ENCODE results near the gene MAPK9.
"Not testable (repeated sequence)": the region's sequence is repeated elsewhere in the genome, so short reads cannot be mapped to it uniquely, and the experiment has no call there.

Gene MAPK9

GRCh38 chr5:180213657-180214207, 78.2 kb downstream of the MAPK9 start:
- Histone ChIP-seq H3K36me3 (ENCODE audit: control insufficient read depth, insufficient read depth, low read length) (no peaks in the 10 kb centered on the region), H3K4me3 (replicated peaks; ENCODE audit: low read depth, low read length) (no peak overlapping the region), H3K27me3 (replicated peaks; ENCODE audit: control insufficient read depth, insufficient read depth, low read length) (no peaks in the 10 kb centered on the region)
- no peak for DNase-seq (ENCODE audit: extremely low read depth, insufficient read length)
- TF ChIP-seq CTCF (IDR thresholded peaks at IDR 0.05; ENCODE audit: insufficient read depth, low read length, poor library complexity, severe bottlenecking): no peak

GRCh38 chr5:180213256-180213600, 78.7 kb downstream of the MAPK9 start:
- TF ChIP-seq CTCF (IDR thresholded peaks at IDR 0.05; ENCODE audit: insufficient read depth, low read length, poor library complexity, severe bottlenecking): no peak
- Histone ChIP-seq H3K36me3 (ENCODE audit: control insufficient read depth, insufficient read depth, low read length) (no peaks in the 10 kb centered on the region), H3K27me3 (replicated peaks; ENCODE audit: control insufficient read depth, insufficient read depth, low read length) (no peaks in the 10 kb centered on the region), H3K4me3 (replicated peaks; ENCODE audit: low read depth, low read length) (no peak overlapping the region)
- no peak for DNase-seq (ENCODE audit: extremely low read depth, insufficient read length)

- no peak for TF ChIP-seq CTCF (IDR thresholded peaks at IDR 0.05; ENCODE audit: insufficient read depth, low read length, poor library complexity, severe bottlenecking)
- DNase-seq (ENCODE audit: extremely low read depth, insufficient read length): no peak
Observed at GRCh38 chr5:180212363-180213255, 79.3 kb downstream of the MAPK9 start.

DNA sequence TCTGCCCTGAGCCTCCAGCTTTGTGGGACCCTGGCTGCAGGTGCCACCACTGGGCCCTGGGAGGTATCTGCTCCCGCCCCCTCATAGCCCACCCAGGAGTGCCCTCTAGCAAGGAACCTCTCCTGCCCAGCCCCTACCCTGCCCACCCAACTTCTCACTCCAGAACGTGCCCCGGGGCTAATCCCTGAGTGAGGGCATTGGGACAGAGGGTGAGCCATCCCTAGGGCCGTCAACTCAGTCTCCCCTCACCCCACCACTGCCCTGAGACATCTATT, 80.2 kb downstream of the MAPK9 start:
- H3K27me3 ChIP-seq (replicated peaks; ENCODE audit: control insufficient read depth, insufficient read depth, low read length): no peaks in the 10 kb centered on the region; the same call in 1 of the 2 replicates
- no peak for TF ChIP-seq CTCF (IDR thresholded peaks at IDR 0.05; ENCODE audit: insufficient read depth, low read length, poor library complexity, severe bottlenecking)
- no peak for DNase-seq (ENCODE audit: extremely low read depth, insufficient read length)
- no peak overlapping the region for H3K4me3 ChIP-seq (replicated peaks; ENCODE audit: low read depth, low read length)
- no peaks in the 10 kb centered on the region for H3K36me3 ChIP-seq (ENCODE audit: control insufficient read depth, insufficient read depth, low read length)

More at GRCh38 chr5:180212363-180213255, 79.3 kb downstream of the MAPK9 start:
- no peaks in the 10 kb centered on the region for H3K27me3 ChIP-seq (replicated peaks; ENCODE audit: control insufficient read depth, insufficient read depth, low read length)
- H3K4me3 ChIP-seq (replicated peaks; ENCODE audit: low read depth, low read length): no peak overlapping the region
- no peaks in the 10 kb centered on the region for H3K36me3 ChIP-seq (ENCODE audit: control insufficient read depth, insufficient read depth, low read length)

DNA sequence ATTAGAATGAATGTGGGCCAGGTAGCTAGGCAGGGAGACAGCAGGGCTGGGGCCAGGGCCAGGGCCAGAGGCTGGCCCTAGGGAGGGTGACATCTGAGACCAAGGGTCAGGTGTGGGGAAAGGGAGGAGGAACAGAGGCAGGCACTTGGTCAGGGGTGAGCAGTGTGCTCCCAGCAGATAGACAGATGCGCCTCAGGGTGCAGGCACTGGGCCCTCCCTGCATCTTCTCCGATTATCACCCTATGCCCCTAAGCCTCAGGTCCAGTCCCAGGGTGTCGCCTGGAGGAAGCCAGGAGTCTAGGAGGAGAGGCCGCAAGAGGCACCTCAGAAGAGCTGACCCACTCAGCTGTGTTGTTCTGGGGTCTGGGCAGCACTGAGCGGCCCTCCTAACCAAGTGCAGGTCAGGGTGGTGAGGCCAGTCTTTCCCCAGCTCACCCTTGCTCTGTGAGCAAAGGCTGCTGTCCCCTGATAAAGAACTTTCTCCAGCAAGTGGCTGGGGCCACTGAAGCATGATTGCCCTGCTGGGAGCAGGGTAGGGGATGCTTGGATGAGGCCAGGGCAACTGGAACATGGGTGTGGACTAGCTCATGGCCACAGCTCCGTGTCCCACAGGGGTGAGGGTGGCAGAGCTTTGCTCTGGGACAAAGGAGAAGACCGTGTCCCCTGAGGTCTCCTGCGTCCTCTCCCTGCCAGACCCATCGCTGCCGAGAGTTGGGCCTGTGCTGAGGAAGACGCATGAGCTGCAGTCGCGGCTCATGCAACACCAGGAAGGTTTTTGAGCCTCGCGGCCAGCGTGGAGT, 80.7 kb downstream of the MAPK9 start:
- DNase-seq (ENCODE audit: extremely low read depth, insufficient read length): no peak
- H3K36me3 ChIP-seq (ENCODE audit: control insufficient read depth, insufficient read depth, low read length): no peaks in the 10 kb centered on the region
- H3K27me3 ChIP-seq (replicated peaks; ENCODE audit: control insufficient read depth, insufficient read depth, low read length): no peaks in the 10 kb centered on the region; the same call in 1 of the 2 replicates
- TF ChIP-seq CTCF (IDR thresholded peaks at IDR 0.05; ENCODE audit: insufficient read depth, low read length, poor library complexity, severe bottlenecking): no peak
- no peak overlapping the region for H3K4me3 ChIP-seq (replicated peaks; ENCODE audit: low read depth, low read length)

GRCh38 chr5:180210077-180210476, 81.8 kb downstream of the MAPK9 start:
- not testable (repeated sequence) for H3K27me3 ChIP-seq (replicated peaks; ENCODE audit: control insufficient read depth, insufficient read depth, low read length); H3K36me3 ChIP-seq (ENCODE audit: control insufficient read depth, insufficient read depth, low read length); DNase-seq (ENCODE audit: extremely low read depth, insufficient read length); H3K4me3 ChIP-seq (replicated peaks; ENCODE audit: low read depth, low read length)

Data from GM06990 (cell line).